NCI-H2227 (cell line): ENCODE data around the gene DPY19L3.
"Not testable (repeated sequence)": the region's sequence is repeated elsewhere in the genome, so short reads cannot be mapped to it uniquely, and the experiment has no call there.

Experiments used
- DNase-seq: peaks from one replicate; lab custom pipeline; 2025; ENCODE audit not compliant: unreplicated experiment; lab: John Stamatoyannopoulos, UW

The DPY19L3 gene

GRCh38 chr19:32497391-32497790 lies 91.8 kb downstream of the DPY19L3 start:
- no peak for DNase-seq

- peak; percentile 55 for DNase-seq
Observed at GRCh38 chr19:32498648-32499200, 93.2 kb downstream of the DPY19L3 start.

GRCh38 chr19:32512498-32512897 lies 106.9 kb downstream of the DPY19L3 start:
- not testable (repeated sequence) for DNase-seq

- no peak for DNase-seq
Observed at GRCh38 chr19:32519023-32519422, 113.5 kb downstream of the DPY19L3 start.

- no peak for DNase-seq
Observed at GRCh38 chr19:32522967-32523366, 117.4 kb downstream of the DPY19L3 start.

- no peak for DNase-seq
Observed at GRCh38 chr19:32526895-32527294, 121.3 kb downstream of the DPY19L3 start.

GRCh38 chr19:32530773-32531172 lies 125.2 kb downstream of the DPY19L3 start:
- no peak for DNase-seq

GRCh38 chr19:32532233-32532632 lies 126.7 kb downstream of the DPY19L3 start:
- DNase-seq: no peak
